C4-2B (cell line): ENCODE data around the gene ENPP7.

ENCODE experiments used
- H3K27ac ChIP-seq: fragments of 450-650 bp; 2 replicates; pipeline ENCODE4 v1.5.1; 2017
- CTCF ChIP-seq: fragments of 450-650 bp; conservative IDR thresholded peaks from 2 replicates; pipeline ENCODE4 v1.5.1; 2017; ENCODE audit warnings: mild to moderate bottlenecking
- ZFX ChIP-seq: fragments of 450-650 bp; IDR thresholded peaks from 2 replicates; pipeline ENCODE4 v1.6.1; 2017

The ENPP7 gene

DNA sequence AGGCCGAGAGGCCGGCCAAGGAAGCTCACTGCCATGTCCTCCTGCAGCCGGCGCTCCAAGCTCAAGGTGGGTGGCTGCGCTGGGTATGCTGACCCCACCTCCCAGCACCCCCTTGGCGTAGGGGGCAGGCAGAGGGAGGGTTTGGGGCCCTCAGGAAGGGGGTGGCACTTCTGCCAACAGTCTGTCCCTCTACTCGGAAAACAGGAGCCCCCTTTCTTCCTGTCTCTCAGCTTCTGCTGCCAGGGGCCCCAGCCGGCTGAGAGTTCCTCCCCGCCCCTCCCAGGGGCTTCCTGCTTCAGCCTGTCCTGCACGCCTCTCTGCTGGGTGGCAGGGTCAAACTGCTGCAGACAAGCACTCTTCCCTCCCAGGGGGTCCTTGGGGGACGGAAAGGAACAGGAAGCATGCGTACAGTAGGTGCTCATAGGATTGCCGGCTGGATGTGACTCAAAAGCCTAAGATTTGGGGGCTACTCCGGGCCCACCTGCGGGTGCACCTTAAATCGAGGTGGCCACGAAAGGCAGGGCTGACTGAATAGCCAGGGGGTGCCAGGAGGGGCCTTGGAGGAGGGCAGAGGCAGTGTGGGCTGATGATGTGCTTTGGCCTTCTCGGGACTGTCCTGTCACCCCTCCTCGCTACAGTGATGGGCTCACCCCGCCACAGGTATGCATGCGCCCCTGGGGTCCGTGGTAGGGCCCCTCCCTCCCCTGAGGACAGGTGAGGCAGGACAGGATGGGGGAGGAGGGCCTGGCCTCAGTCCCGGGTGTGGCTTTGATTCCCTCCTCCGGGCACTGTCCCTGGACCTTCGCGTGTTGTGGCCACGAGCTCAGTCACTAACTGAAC, 51.2 kb downstream of the ENPP7 start:
- TF ChIP-seq CTCF = no peak
- TF ChIP-seq ZFX = no peak
- no peak overlapping the region for H3K27ac ChIP-seq

- H3K27ac ChIP-seq = no peak overlapping the region
- TF ChIP-seq CTCF = no peak
These were observed 53.1 kb downstream of the ENPP7 start for GRCh38 chr17:79783891-79784290.

DNA sequence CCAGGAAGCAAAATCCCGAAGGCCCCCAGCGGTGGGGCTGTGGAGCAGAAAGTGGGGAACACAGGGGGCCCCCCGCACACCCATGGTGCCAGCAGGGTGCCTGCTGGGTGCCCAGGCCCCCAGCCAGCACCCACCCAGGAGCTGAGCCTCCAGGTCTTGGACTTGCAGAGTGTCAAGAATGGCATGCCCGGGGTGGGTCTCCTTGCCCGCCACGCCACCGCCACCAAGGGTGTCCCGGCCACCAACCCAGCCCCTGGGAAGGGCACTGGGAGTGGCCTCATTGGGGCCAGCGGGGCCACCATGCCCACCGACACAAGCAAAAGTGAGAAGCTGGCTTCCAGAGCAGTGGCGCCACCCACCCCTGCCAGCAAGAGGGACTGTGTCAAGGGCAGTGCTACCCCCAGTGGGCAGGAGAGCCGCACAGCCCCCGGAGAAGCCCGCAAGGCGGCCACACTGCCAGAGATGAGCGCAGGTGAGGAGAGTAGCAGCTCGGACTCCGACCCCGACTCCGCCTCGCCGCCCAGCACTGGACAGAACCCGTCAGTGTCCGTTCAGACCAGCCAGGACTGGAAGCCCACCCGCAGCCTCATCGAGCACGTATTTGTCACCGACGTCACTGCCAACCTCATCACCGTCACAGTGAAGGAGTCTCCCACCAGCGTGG, 53.7 kb downstream of the ENPP7 start:
- TF ChIP-seq ZFX = no peak
- H3K27ac ChIP-seq = no peak overlapping the region

GRCh38 chr17:79785017-79785899, 54.5 kb downstream of the ENPP7 start:
- H3K27ac ChIP-seq = no peak overlapping the region
- TF ChIP-seq CTCF (no peak), ZFX (no peak)

DNA sequence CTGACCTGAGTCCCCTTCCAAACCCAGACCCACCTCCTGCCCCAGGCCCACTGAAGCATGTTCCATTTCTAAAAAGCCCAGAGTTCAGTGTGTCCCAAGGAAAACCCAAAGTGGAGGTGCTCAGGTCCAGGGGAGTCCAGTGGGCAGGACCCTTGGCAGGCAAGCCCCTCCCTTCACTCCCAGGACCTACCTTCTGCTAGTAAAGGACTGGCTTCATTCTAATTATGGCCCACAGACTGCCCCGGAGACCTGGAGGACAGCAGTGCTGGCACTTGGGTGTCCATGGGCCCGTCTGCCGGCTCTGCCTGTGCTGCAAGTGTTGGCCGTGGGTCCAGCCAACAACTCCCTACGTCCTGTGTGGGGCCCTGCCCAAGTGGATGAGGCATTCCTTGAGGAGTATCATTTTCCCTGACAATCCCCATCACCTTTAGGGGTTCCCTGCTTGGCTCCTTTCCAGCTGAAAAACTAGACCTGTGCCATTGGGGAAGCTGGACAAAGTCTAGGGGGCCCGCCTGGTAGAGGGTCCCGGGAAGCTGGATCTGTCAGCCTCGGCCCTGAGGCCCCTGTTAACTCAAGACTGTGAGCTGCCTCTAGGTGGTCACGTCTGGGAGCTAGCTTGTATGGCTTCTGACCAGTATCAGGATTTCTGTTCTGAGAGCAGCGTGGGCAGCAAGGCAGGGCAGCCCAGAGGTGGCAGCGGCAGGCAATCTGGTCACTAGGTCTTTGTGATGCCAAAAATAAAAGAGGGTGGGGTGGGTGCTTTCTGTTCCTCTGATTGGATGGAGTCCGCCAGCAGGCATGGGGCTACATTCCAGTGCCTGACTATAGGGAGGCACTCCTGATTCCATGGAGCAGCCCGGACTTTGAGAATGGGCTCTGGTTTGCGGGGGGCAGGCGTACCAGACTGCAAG, 55.4 kb downstream of the ENPP7 start:
- H3K27ac ChIP-seq = no peak overlapping the region
- TF ChIP-seq CTCF = no peak
- TF ChIP-seq ZFX = no peak

- H3K27ac ChIP-seq = no peak overlapping the region
- TF ChIP-seq ZFX (no peak), CTCF (no peak)
These were observed 56.3 kb downstream of the ENPP7 start for GRCh38 chr17:79786930-79787643.
